Stimulated activated CD8-positive, alpha-beta memory T cell treated with anti-CD3 and anti-CD28 coated beads, Interleukin-7, amount 100 ng/mL, for 1 hour (primary cell): ENCODE data around the gene WBP1L.
"Not testable (repeated sequence)": the region's sequence is repeated elsewhere in the genome, so short reads cannot be mapped to it uniquely, and the experiment has no call there.

Experiments
- DNase-seq, 2 donors: peaks; one replicate each; pipeline ENCODE4 v3.0.0-alpha.2; 2020; ENCODE audit warnings: low read depth in 2 of 2

Gene WBP1L

GRCh38 chr10:102758933-102759262 is 15.2 kb downstream of the WBP1L start:
- DNase-seq = not testable (repeated sequence)

- DNase-seq = no peak
Measured at GRCh38 chr10:102759497-102760210, 15.9 kb downstream of the WBP1L start.

GRCh38 chr10:102761981-102762380 is 18.2 kb downstream of the WBP1L start:
- DNase-seq = no peak

- DNase-seq = no peak
Measured at GRCh38 chr10:102762401-102763015, 18.8 kb downstream of the WBP1L start.

- no peak for DNase-seq
Measured at GRCh38 chr10:102763037-102763607, 19.4 kb downstream of the WBP1L start.

- no peak for DNase-seq
Measured at GRCh38 chr10:102764470-102765161, 20.9 kb downstream of the WBP1L start.

- no peak for DNase-seq
Measured at GRCh38 chr10:102765336-102765735, 21.6 kb downstream of the WBP1L start.

- DNase-seq = no peak
Measured at GRCh38 chr10:102767428-102768160, 23.8 kb downstream of the WBP1L start.

- DNase-seq = no peak
Measured at GRCh38 chr10:102769375-102770107, 25.8 kb downstream of the WBP1L start.

GRCh38 chr10:102770108-102770482 is 26.3 kb downstream of the WBP1L start:
- no peak for DNase-seq

- no peak for DNase-seq
Measured at GRCh38 chr10:102770792-102771191, 27.0 kb downstream of the WBP1L start.

- DNase-seq = no peak
Measured at GRCh38 chr10:102773320-102773719, 29.6 kb downstream of the WBP1L start.

GRCh38 chr10:102773986-102774385 is 30.2 kb downstream of the WBP1L start:
- no peak for DNase-seq

- DNase-seq = no peak
Measured at GRCh38 chr10:102775201-102775934, 31.6 kb downstream of the WBP1L start.

GRCh38 chr10:102775935-102776669 is 32.4 kb downstream of the WBP1L start:
- DNase-seq = no peak

- no peak for DNase-seq
Measured at GRCh38 chr10:102776779-102777456, 33.2 kb downstream of the WBP1L start.

GRCh38 chr10:102777711-102778453 is 34.1 kb downstream of the WBP1L start:
- no peak for DNase-seq

GRCh38 chr10:102778781-102779180 is 35.0 kb downstream of the WBP1L start:
- DNase-seq = no peak
